A673 (cell line): ENCODE measurements around the gene MFAP4.

ENCODE experiments used
- CTCF ChIP-seq: fragments of 300-800, 200-600 bp; sonication (generic); conservative IDR thresholded peaks from 2 replicates; pipeline ENCODE4 v1.5.1; 2017; ENCODE audit warnings: low read depth, mild to moderate bottlenecking, antibody characterized with exemption, low read length, moderate library complexity, mixed read lengths
- EZH2 ChIP-seq: fragments of 200-600 bp; sonication (generic); IDR thresholded peaks from 2 replicates; pipeline ENCODE4 v1.6.1; 2017; ENCODE audit warnings: borderline replicate concordance, low read depth, mild to moderate bottlenecking, mixed read lengths, antibody characterized with exemption, low read length; ENCODE audit not compliant: poor library complexity, severe bottlenecking

GRCh38 chr17:19363460-19364035 is 23.4 kb downstream of the MFAP4 start:
- no peak for TF ChIP-seq CTCF
- TF ChIP-seq EZH2 = no peak
